HG03060 (cell line): ENCODE results near the gene DELE1.
"Not testable (repeated sequence)": the region's sequence is repeated elsewhere in the genome, so short reads cannot be mapped to it uniquely, and the experiment has no call there.

Experiments used
- ATAC-seq: cut with Tn5 transposase; IDR thresholded peaks from one replicate; pipeline ENCODE4 v1.9.1; 2021; ENCODE audit warnings: low read depth, moderate number of reproducible peaks; ENCODE audit not compliant: unreplicated experiment

DELE1 gene

GRCh38 chr5:141883184-141883891, 40.3 kb upstream of the DELE1 start:
- ATAC-seq: no peak

GRCh38 chr5:141883892-141884318, 39.8 kb upstream of the DELE1 start:
- ATAC-seq: no peak

- ATAC-seq: no peak
Observed at GRCh38 chr5:141889282-141889871, 34.3 kb upstream of the DELE1 start.

GRCh38 chr5:141890429-141890828, 33.2 kb upstream of the DELE1 start:
- not testable (repeated sequence) for ATAC-seq

GRCh38 chr5:141897425-141897824, 26.2 kb upstream of the DELE1 start:
- ATAC-seq: no peak

GRCh38 chr5:141898448-141899049, 25.1 kb upstream of the DELE1 start:
- no peak for ATAC-seq

- no peak for ATAC-seq
Observed at GRCh38 chr5:141902015-141902814, 21.5 kb upstream of the DELE1 start.

- no peak for ATAC-seq
Observed at GRCh38 chr5:141903261-141903660, 20.4 kb upstream of the DELE1 start.

GRCh38 chr5:141904551-141904950, 19.1 kb upstream of the DELE1 start:
- no peak for ATAC-seq

- ATAC-seq: no peak
Observed at GRCh38 chr5:141906517-141906916, 17.2 kb upstream of the DELE1 start.

- no peak for ATAC-seq
Observed at GRCh38 chr5:141906972-141907371, 16.7 kb upstream of the DELE1 start.

GRCh38 chr5:141908796-141909195, 14.9 kb upstream of the DELE1 start:
- no peak for ATAC-seq

- no peak for ATAC-seq
Observed at GRCh38 chr5:141909212-141909611, 14.5 kb upstream of the DELE1 start.

GRCh38 chr5:141910271-141910673, 13.4 kb upstream of the DELE1 start:
- ATAC-seq: no peak

GRCh38 chr5:141913560-141914198, 10.0 kb upstream of the DELE1 start:
- ATAC-seq: no peak

- ATAC-seq: no peak
Observed at GRCh38 chr5:141914199-141914743, 9.4 kb upstream of the DELE1 start.

GRCh38 chr5:141914797-141915196, 8.9 kb upstream of the DELE1 start:
- no peak for ATAC-seq

GRCh38 chr5:141915881-141916336, 7.8 kb upstream of the DELE1 start:
- ATAC-seq: no peak

- no peak for ATAC-seq
Observed at GRCh38 chr5:141916522-141916921, 7.1 kb upstream of the DELE1 start.

GRCh38 chr5:141917760-141918159, 5.9 kb upstream of the DELE1 start:
- ATAC-seq: no peak
